K562 (cell line): Measurements from ENCODE around the gene INSL4. TPM values are rescaled to one million over a fixed set of nuclear protein-coding genes. Genes with fewer than 3 reads are reported as not detected.

Experiments
- ATAC-seq: fragments of 200-7000 bp; cut with Tn5 transposase; 3 replicates; pipeline ENCODE4 v1.9.1; 2020; ENCODE audit warnings: moderate library complexity
- BruUV-seq: library from RNA; stranded (reverse); fragments of 400-500 nt; replicated peaks from 2 replicates; lab custom pipeline; 2021; lab: Mats Ljungman, UMichigan
- CTCF ChIA-PET: fragments of 300-600 bp; formaldehyde crosslinking; extraction: SDS; loops from one replicate; lab custom pipeline; 2021; ENCODE audit warnings: low intra/inter-chr PET ratio; lab: Yijun Ruan, JAX
- POLR2A ChIA-PET: fragments of 300-600, 350-650 bp; sonication (Branson Sonifier 250); formaldehyde crosslinking; extraction: SDS; loops from one replicate; lab custom pipeline; 2021; ENCODE audit warnings: antibody characterized with exemption, inconsistent platforms; lab: Yijun Ruan, JAX
- DNase-seq, 4 experiments: peaks; one replicate each; pipeline versions ENCODE4 v3.0.0 to v3.0.0-alpha.2; 2011 to 2018; ENCODE audit warnings: low spot score in 3 of 4, mixed read lengths in 3 of 4; ENCODE audit errors: extremely low read depth in 1 of 4
- FAIRE-seq: peaks from 2 replicates; lab custom pipeline; 2011; peaks lifted over from hg19 to GRCh38; lab: Jason Lieb, UNC
- H2AFZ ChIP-seq: 2 replicates; pipeline ENCODE4 v1.6.0; 2011; ENCODE audit warnings: low read depth, low read length, control low read depth, inconsistent platforms
- H3K27ac ChIP-seq: fragments of 200-600 bp; 3 replicates; pipeline ENCODE4 v1.8.0; 2011; ENCODE audit warnings: low read depth, mild to moderate bottlenecking, control low read depth, inconsistent platforms, low read length, moderate library complexity, mixed read lengths; ENCODE audit errors: extremely low read depth
- H3K27me3 ChIP-seq, 2 experiments: fragments of 300-600 bp in 1 of 2; 2 replicates in 1 of 2; 3 replicates in 1 of 2; pipeline versions ENCODE4 v1.6.0 to v1.8.0; 2011; ENCODE audit warnings: inconsistent platforms in 2 of 2, low read length in 2 of 2, mild to moderate bottlenecking in 1 of 2, mixed read lengths in 1 of 2, moderate library complexity in 1 of 2; ENCODE audit not compliant: control insufficient read depth in 2 of 2, insufficient read depth in 2 of 2
- H3K36me3 ChIP-seq: fragments of 300-600 bp; 3 replicates; pipeline ENCODE4 v1.8.0; 2011; ENCODE audit warnings: mild to moderate bottlenecking, low read length, inconsistent platforms; ENCODE audit not compliant: control insufficient read depth, insufficient read depth
- H3K4me1 ChIP-seq, 2 experiments: fragments of 200-600 bp in 1 of 2; replicated peaks in 1 of 2; 2 replicates in 1 of 2; 3 replicates in 1 of 2; pipeline versions ENCODE4 v1.5.1 to v1.8.0; 2011; ENCODE audit warnings: inconsistent platforms in 2 of 2, low read length in 2 of 2, mild to moderate bottlenecking in 1 of 2, mixed read lengths in 1 of 2, moderate library complexity in 1 of 2; ENCODE audit not compliant: control insufficient read depth in 2 of 2, insufficient read depth in 2 of 2
- H3K4me2 ChIP-seq: 2 replicates; pipeline ENCODE4 v1.6.1; 2011; ENCODE audit warnings: low read length, control low read depth, inconsistent platforms, mixed read lengths; ENCODE audit not compliant: insufficient read depth
- H3K4me3 ChIP-seq: fragments of 200-600 bp; sonication (generic), shearing (Covaris generic); 2 replicates; pipeline ENCODE4 v1.5.1; 2016; ENCODE audit warnings: control low read depth, inconsistent platforms
- H3K79me2 ChIP-seq: fragments of 200-600 bp; 3 replicates; pipeline ENCODE4 v1.8.0; 2011; ENCODE audit warnings: low read length, inconsistent platforms; ENCODE audit not compliant: control insufficient read depth, insufficient read depth
- H3K9ac ChIP-seq, 2 experiments: 2 replicates each; pipeline versions ENCODE4 v1.6.0 to v1.6.1; 2011; ENCODE audit warnings: low read depth in 2 of 2, low read length in 2 of 2, control low read depth in 1 of 2, inconsistent platforms in 1 of 2, mild to moderate bottlenecking in 1 of 2, mixed read lengths in 1 of 2; ENCODE audit not compliant: insufficient read depth in 1 of 2
- H3K9me1 ChIP-seq: one replicate; pipeline ENCODE4 v1.6.0; 2011; ENCODE audit warnings: inconsistent platforms, mild to moderate bottlenecking, low read length, moderate library complexity; ENCODE audit not compliant: control insufficient read depth, insufficient read depth
- H3K9me3 ChIP-seq: replicated peaks from 2 replicates; pipeline ENCODE4 v1.5.1; 2011; ENCODE audit warnings: low read depth, low read length, inconsistent platforms; ENCODE audit not compliant: control insufficient read depth, insufficient read depth
- H4K20me1 ChIP-seq: replicated peaks from 2 replicates; pipeline ENCODE4 v1.6.1; 2011; ENCODE audit warnings: low read length, inconsistent platforms, mixed read lengths; ENCODE audit not compliant: control insufficient read depth, insufficient read depth
- ARHGAP35 ChIP-seq: fragments of 450-650 bp; IDR thresholded peaks from 2 replicates; pipeline ENCODE4 v1.6.1; 2018; ENCODE audit not compliant: partially characterized antibody
- DDX20 ChIP-seq: fragments of 450-650 bp; IDR thresholded peaks from 2 replicates; pipeline ENCODE4 v1.6.1; 2016; ENCODE audit warnings: missing genetic modification characterization, low read depth, mild to moderate bottlenecking, missing compliant biosample characterization, moderate library complexity
- ESRRB ChIP-seq: fragments of 250-450 bp; sonication (Bioruptor Pico); IDR thresholded peaks from 2 replicates; pipeline ENCODE4 v1.5.0; 2020; ENCODE audit warnings: mild to moderate bottlenecking, moderate library complexity, borderline replicate concordance
- HDAC2 ChIP-seq: fragments of 450-650 bp; IDR thresholded peaks from 2 replicates; pipeline ENCODE4 v1.6.1; 2016; ENCODE audit warnings: mild to moderate bottlenecking
- MBD2 ChIP-seq: sonication (generic); IDR thresholded peaks from 2 replicates; pipeline ENCODE4 v1.6.1; 2016; ENCODE audit warnings: low read depth, borderline replicate concordance
- RFX7 ChIP-seq: fragments of 250-450 bp; sonication (Bioruptor Pico); IDR thresholded peaks from 2 replicates; pipeline ENCODE4 v1.5.1; 2021; ENCODE audit warnings: mild to moderate bottlenecking
- TAL1 ChIP-seq: fragments of 450-650 bp; IDR thresholded peaks from 2 replicates; pipeline ENCODE4 v1.6.1; 2016; ENCODE audit warnings: mild to moderate bottlenecking
- TGIF2 ChIP-seq: sonication (generic); formaldehyde crosslinking; IDR thresholded peaks from 2 replicates; pipeline ENCODE4 v1.8.1; 2022; ENCODE audit warnings: mild to moderate bottlenecking, missing genetic modification reagents, moderate library complexity
- ZNF175 ChIP-seq: fragments of 200-800 bp; sonication (Bioruptor generic); IDR thresholded peaks from 2 replicates; pipeline ENCODE4 v1.6.1; 2016; ENCODE audit warnings: low read depth, mild to moderate bottlenecking, missing genetic modification characterization, missing compliant biosample characterization
- ZNF398 ChIP-seq: fragments of 250-450 bp; sonication (Bioruptor Pico); IDR thresholded peaks from 2 replicates; pipeline ENCODE4 v1.8.0; 2021; ENCODE audit warnings: moderate library complexity, mild to moderate bottlenecking, inconsistent platforms
- WGBS: fragments of 100-300 bp; shearing (Covaris generic); methylation state at CpG from one replicate; pipeline ENCODE4 v1.1.6; 2016; ENCODE audit warnings: low coverage, mixed read lengths; ENCODE audit not compliant: insufficient coverage; ENCODE audit errors: missing lambda C conversion rate; 5-methylcytosine and 5-hydroxymethylcytosine counted together
- in situ Hi-C: fragments of 300-500 bp; cut with MboI; formaldehyde crosslinking; loops from 4 replicates; pipeline ENCODE4 v1.15.0; 2018; ENCODE audit warnings: inconsistent platforms, mixed read lengths
- intact Hi-C: fragments of 100-400 bp; cut with micrococcal nuclease; formaldehyde crosslinking; loops from 2 replicates; pipeline ENCODE4 v1.14.2; 2022
- polyA plus RNA-seq, 8 experiments: library from polyadenylated mRNA; depleted of rRNA in 4 of 8; stranded (reverse) in 5 of 8; unstranded in 3 of 8; fragments of >200 nt; fragmentation: Nextera tagmentation in 2 of 8; fragmentation: Illumina TruSeq in 1 of 8; extraction: Ambion mirVana in 2 of 8; extraction: Trizol in 1 of 8; gene quantifications; 2 replicates each; pipeline versions ENCODE4 v1.2.1 to v1.2.3, GENCODE V29; 2011 to 2014; ENCODE audit warnings: inconsistent platforms in 1 of 8, missing spikeins in 1 of 8
- total RNA-seq, 7 experiments: library from RNA; depleted of rRNA in 6 of 7; stranded (reverse); fragments of >200 nt in 6 of 7; fragmentation: Illumina TruSeq in 2 of 7; extraction: Trizol in 2 of 7; gene quantifications; 2 replicates each; pipeline versions ENCODE4 v1.2.1 to v1.2.3, GENCODE V29; 2011 to 2021; ENCODE audit warnings: low replicate concordance in 1 of 7

The INSL4 gene
- total and polyA plus RNA-seq, 9 of the 15 experiments (the other 6 are each of a cell fraction or from before 2014, with no cell fraction given): not detected

- 50% methylated on average over 27 of the region's 44 CpGs for WGBS
- FAIRE-seq (no peak), DNase-seq (no peak), ATAC-seq (no peak)
- H3K36me3 ChIP-seq: no peaks in the 10 kb centered on the region
- no peak within 1 kb of the TSS for H3K4me2 ChIP-seq
- H2AFZ ChIP-seq: 0 out of 2 replicates have a peak within 1 kb of the TSS, but pooled peaks have one; percentile 31
- in situ Hi-C loops: loop anchor here (25.0 kb wide), 1 partner anchor 402 kb away; no protein-coding TSS in a partner anchor
- no peaks in the 10 kb centered on the region for H3K9me3 ChIP-seq
- TF ChIP-seq ARHGAP35 (no peak), ZNF398 (no peak), HDAC2 (no peak), ESRRB (CRISPR knock-in tag) (no peak), TAL1 (no peak), ZNF175 (CRISPR knock-in tag) (no peak), RFX7 (no peak), TGIF2 (CRISPR knock-in tag) (no peak), DDX20 (tag) (no peak), MBD2 (no peak)
- H3K79me2 ChIP-seq: no peaks in the 10 kb centered on the region
- intact Hi-C loops: loop anchor here (5.0 to 10.0 kb wide), 3 partner anchors 242 to 431 kb away; no protein-coding TSS in a partner anchor
- no TSS peak for BruUV-seq
- H3K9ac ChIP-seq: no peak within 1 kb of the TSS
- H3K9me1 ChIP-seq: no peaks in the 10 kb centered on the region
- H4K20me1 ChIP-seq: no peaks in the 10 kb centered on the region
- no peaks in the 10 kb centered on the region for H3K4me1 ChIP-seq
- H3K27me3 ChIP-seq: no peaks in the 10 kb centered on the region
- POLR2A ChIA-PET: no interaction called here
- H3K4me3 ChIP-seq: no peak within 1 kb of the TSS
- H3K27ac ChIP-seq: no peak within 1 kb of the TSS
- CTCF ChIA-PET: interaction anchor here (1.7 kb wide), 1 partner anchor 240 kb away, joined by 4 read pairs; no protein-coding TSS in a partner anchor
Measured at GRCh38 chr9:5185220-5185840, 45.9 kb upstream of the INSL4 start, which contains the start of gene INSL6. INSL6 (minus strand) TSS chr9:5185639; CDS start chr9:5185602, 37 bp downstream.
